PC-3 (cell line): Measurements from ENCODE around the gene SPR. TPM values are rescaled to one million over a fixed set of nuclear protein-coding genes. Genes with fewer than 3 reads are reported as not detected.

Experiments used
- ATAC-seq: fragments of 200-7000 bp; cut with Tn5 transposase; 2 replicates; pipeline ENCODE4 v1.9.1; 2020; ENCODE audit warnings: mild to moderate bottlenecking, moderate library complexity
- BruUV-seq: library from RNA; stranded (reverse); fragments of 400-500 nt; replicated peaks from 2 replicates; lab custom pipeline; 2021; lab: Mats Ljungman, UMichigan
- CTCF ChIA-PET: fragments of 300-600 bp; sonication (Branson Sonifier 250); formaldehyde crosslinking; loops from one replicate; lab custom pipeline; 2022; ENCODE audit warnings: antibody characterized with exemption; lab: Charles Lee
- POLR2A ChIA-PET: fragments of 300-600 bp; sonication (Branson Sonifier 250); formaldehyde crosslinking; loops from one replicate; lab custom pipeline; 2022; ENCODE audit warnings: antibody characterized with exemption; ENCODE audit not compliant: unreplicated experiment; lab: Charles Lee
- DNase-seq: peaks from one replicate; pipeline ENCODE4 v3.0.0-alpha.2; 2015
- H2AFZ ChIP-seq: fragments of 300-600 bp; sonication (generic); 2 replicates; pipeline ENCODE4 v1.6.0; 2016; ENCODE audit warnings: antibody characterized with exemption, low read length
- H3F3A ChIP-seq: fragments of 300-600 bp; sonication (generic); one replicate; pipeline ENCODE4 v1.6.0; 2017; ENCODE audit warnings: antibody characterized with exemption, low read length, control low read depth, mild to moderate bottlenecking; ENCODE audit not compliant: unreplicated experiment
- H3K27ac ChIP-seq: fragments of 300-600 bp; sonication (generic); 2 replicates; pipeline ENCODE4 v1.5.1; 2016; ENCODE audit warnings: mild to moderate bottlenecking, low read length
- H3K27me3 ChIP-seq: fragments of 300-600 bp; sonication (generic); 2 replicates; pipeline ENCODE4 v1.6.1; 2016; ENCODE audit warnings: low read length, mixed read lengths
- H3K36me3 ChIP-seq: fragments of 300-600 bp; sonication (generic); 2 replicates; pipeline ENCODE4 v1.6.1; 2016; ENCODE audit warnings: low read depth, mixed run types, low read length, mixed read lengths
- H3K4me1 ChIP-seq: fragments of 300-600 bp; sonication (generic); 2 replicates; pipeline ENCODE4 v1.5.1; 2016; ENCODE audit warnings: low read length; ENCODE audit not compliant: insufficient read depth
- H3K4me2 ChIP-seq: fragments of 300-600 bp; sonication (generic); 2 replicates; pipeline ENCODE4 v1.6.0; 2016; ENCODE audit warnings: low read length
- H3K4me3 ChIP-seq: fragments of 300-600 bp; sonication (generic); 2 replicates; pipeline ENCODE4 v1.5.1; 2016; ENCODE audit warnings: mild to moderate bottlenecking, low read length, mixed read lengths
- H3K79me2 ChIP-seq: fragments of 300-600 bp; sonication (generic); 2 replicates; pipeline ENCODE4 v1.6.1; 2017; ENCODE audit warnings: low read length, mixed read lengths
- H3K9ac ChIP-seq: fragments of 300-600 bp; sonication (generic); 2 replicates; pipeline ENCODE4 v1.6.0; 2016; ENCODE audit warnings: mild to moderate bottlenecking, low read length
- H3K9me2 ChIP-seq: fragments of 300-600 bp; sonication (generic); replicated peaks from 2 replicates; pipeline ENCODE4 v1.6.1; 2016; ENCODE audit warnings: mixed run types, low read length, mixed read lengths
- H3K9me3 ChIP-seq: fragments of 300-600 bp; sonication (generic); 2 replicates; pipeline ENCODE4 v1.6.1; 2016; ENCODE audit warnings: low read length, mixed read lengths
- H4K20me1 ChIP-seq: fragments of 300-600 bp; sonication (generic); 2 replicates; pipeline ENCODE4 v1.6.1; 2016; ENCODE audit warnings: low read length, mixed read lengths
- EZH2 ChIP-seq: fragments of 300-600 bp; sonication (generic); IDR thresholded peaks from one replicate; pipeline ENCODE4 v1.6.1; 2017; ENCODE audit warnings: antibody characterized with exemption, mild to moderate bottlenecking, low read length; ENCODE audit not compliant: unreplicated experiment
- EZH2phosphoT487 ChIP-seq: fragments of 300-600 bp; sonication (generic); IDR thresholded peaks from 2 replicates; pipeline ENCODE4 v1.6.1; 2018; ENCODE audit warnings: mild to moderate bottlenecking, antibody characterized with exemption, low read length, borderline replicate concordance
- intact Hi-C: fragments of 100-400 bp; cut with micrococcal nuclease; formaldehyde crosslinking; loops from 2 replicates; pipeline ENCODE4 v1.9.0; 2023
- total RNA-seq: library from RNA; depleted of rRNA; stranded (reverse); fragments of >200 nt; gene quantifications from 2 replicates; pipeline ENCODE4 v1.2.3, GENCODE V29; 2014
- TF ChIP-seq, protein P1 (sequence below): fragments of 300-600 bp; sonication (generic); conservative IDR thresholded peaks from 2 replicates; pipeline ENCODE4 v1.5.1; 2017; ENCODE audit warnings: antibody characterized with exemption, low read depth, mild to moderate bottlenecking, low read length

SPR gene
- total RNA-seq, 1 experiment from 2014 or later, result 69.4 TPM

DNA sequence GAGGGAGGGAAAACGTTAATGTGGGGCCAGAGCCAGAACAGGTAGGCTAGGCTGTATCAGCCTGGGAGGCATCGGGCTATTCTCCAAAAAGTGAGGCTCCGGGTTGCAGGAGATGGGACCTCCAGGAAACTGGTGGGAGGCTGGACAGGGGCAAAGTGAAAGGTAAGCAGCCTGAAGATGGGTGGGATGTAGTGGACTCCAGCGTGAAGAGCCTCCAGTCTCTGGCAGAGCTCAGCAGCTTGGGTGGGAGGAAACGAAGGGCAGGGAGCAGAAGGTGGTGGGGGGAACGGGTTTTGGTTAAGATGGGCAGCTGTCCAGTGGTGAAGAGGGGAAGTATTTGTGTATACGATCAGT is 27.0 kb downstream of the SPR start:
- H3K4me1 ChIP-seq, result peaks cover 28% of the 10 kb centered on the region; the same call in 1 of the 2 replicates
- H3K9me3 ChIP-seq, result no peaks in the 10 kb centered on the region
- no peak overlapping the region for H2AFZ ChIP-seq
- no peak overlapping the region for H3K27ac ChIP-seq
- no peaks in the 10 kb centered on the region for H3F3A ChIP-seq
- no peak for TF ChIP-seq EZH2
- TF ChIP-seq, protein P1, sequence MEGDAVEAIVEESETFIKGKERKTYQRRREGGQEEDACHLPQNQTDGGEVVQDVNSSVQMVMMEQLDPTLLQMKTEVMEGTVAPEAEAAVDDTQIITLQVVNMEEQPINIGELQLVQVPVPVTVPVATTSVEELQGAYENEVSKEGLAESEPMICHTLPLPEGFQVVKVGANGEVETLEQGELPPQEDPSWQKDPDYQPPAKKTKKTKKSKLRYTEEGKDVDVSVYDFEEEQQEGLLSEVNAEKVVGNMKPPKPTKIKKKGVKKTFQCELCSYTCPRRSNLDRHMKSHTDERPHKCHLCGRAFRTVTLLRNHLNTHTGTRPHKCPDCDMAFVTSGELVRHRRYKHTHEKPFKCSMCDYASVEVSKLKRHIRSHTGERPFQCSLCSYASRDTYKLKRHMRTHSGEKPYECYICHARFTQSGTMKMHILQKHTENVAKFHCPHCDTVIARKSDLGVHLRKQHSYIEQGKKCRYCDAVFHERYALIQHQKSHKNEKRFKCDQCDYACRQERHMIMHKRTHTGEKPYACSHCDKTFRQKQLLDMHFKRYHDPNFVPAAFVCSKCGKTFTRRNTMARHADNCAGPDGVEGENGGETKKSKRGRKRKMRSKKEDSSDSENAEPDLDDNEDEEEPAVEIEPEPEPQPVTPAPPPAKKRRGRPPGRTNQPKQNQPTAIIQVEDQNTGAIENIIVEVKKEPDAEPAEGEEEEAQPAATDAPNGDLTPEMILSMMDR, result no peak
- no peak for TF ChIP-seq EZH2phosphoT487
- BruUV-seq, result no TSS peak
- no peaks in the 10 kb centered on the region for H3K9me2 ChIP-seq
- H4K20me1 ChIP-seq, result no peaks in the 10 kb centered on the region
- no peaks in the 10 kb centered on the region for H3K79me2 ChIP-seq
- ChIA-PET CTCF (no interaction called here), POLR2A (no interaction called here)
- ATAC-seq, result no peak
- no peaks in the 10 kb centered on the region for H3K36me3 ChIP-seq
- no peak overlapping the region for H3K4me3 ChIP-seq
- no peak overlapping the region for H3K4me2 ChIP-seq
- intact Hi-C loops, result no loop called here
- H3K27me3 ChIP-seq, result peaks cover 78% of the 10 kb centered on the region
- H3K9ac ChIP-seq, result no peak overlapping the region
- DNase-seq, result no peak

DNA sequence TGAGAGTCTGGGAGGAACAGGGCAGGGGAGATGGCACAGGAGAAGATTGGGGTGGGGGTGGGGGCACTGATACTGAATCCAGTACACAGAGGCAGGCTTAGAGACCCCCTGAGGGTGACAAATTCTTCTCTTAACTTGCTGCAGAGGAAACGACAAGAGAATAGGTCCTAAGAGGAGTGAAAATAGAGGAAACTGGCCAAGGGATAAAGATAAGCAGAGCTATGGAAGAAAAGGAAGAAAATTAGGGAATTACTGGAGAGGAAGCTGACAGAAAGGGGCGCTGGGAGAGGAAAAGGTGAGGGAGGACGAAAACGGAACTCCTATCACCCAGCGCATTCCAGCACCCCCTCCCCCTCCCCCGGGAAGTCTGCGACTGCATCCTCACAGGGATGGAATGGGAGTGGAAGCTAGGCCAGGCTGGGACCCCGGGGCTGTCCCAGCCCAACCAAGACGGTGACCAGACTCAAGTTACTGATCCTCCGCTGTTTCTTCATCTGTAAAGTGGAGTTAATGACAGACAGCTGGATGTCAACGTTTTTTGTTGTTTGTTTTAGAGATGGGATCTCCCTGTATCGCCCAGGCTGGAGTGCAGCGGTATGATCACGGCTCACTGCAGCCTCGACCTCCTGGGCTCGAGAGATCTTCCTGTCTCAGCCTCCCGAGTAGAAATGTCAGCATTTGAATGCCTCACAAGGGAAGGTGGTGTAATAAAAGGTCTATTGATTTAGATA is 27.5 kb downstream of the SPR start:
- BruUV-seq, result no TSS peak
- Histone ChIP-seq H3K9me2 (no peaks in the 10 kb centered on the region), H3F3A (no peaks in the 10 kb centered on the region), H4K20me1 (no peaks in the 10 kb centered on the region), H3K4me1 (peaks cover 28% of the 10 kb centered on the region; the same call in 1 of the 2 replicates), H3K27ac (no peak overlapping the region), H3K36me3 (no peaks in the 10 kb centered on the region), H2AFZ (no peak overlapping the region), H3K79me2 (no peaks in the 10 kb centered on the region), H3K27me3 (peaks cover 80% of the 10 kb centered on the region), H3K4me2 (no peak overlapping the region), H3K9ac (no peak overlapping the region), H3K9me3 (no peaks in the 10 kb centered on the region), H3K4me3 (no peak overlapping the region)
- CTCF ChIA-PET, result interaction anchor here (0.6 kb wide), 1 partner anchor 1796 kb away, joined by 4 read pairs; no protein-coding TSS in a partner anchor
- TF ChIP-seq EZH2phosphoT487, result no peak
- no peak for TF ChIP-seq EZH2
- TF ChIP-seq, protein P1, result no peak
- ATAC-seq (no peak), DNase-seq (no peak)
- intact Hi-C loops, result no loop called here
- POLR2A ChIA-PET, result no interaction called here

DNA sequence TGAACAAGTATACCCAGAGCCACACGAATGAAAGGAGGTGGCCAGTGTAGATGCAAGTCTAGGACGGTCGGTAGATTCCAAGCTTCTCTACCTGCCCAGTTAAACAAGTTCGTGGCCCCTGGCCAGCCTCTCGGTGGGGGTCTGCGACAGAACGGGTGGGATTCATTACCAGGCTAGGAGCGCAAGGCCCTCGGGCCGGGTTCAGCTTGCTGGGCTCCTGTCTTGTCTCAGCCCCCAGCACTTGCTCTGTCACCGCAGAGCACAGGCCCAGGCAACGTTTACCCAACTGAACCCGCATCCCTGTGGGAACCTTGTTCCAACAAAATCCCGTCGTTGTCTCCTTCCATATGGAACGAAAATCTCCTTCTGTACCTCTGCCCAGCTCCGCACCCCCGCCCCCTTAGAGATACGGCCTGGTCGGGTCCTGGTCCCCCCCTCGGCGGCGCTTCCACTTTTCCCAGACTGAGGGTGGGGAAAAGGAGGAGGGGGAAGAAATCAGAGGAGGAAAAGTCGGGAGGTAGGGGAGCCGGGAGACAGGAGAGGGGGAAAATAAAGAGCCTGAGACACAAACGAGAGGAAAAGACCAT is 28.2 kb downstream of the SPR start:
- H4K20me1 ChIP-seq, result no peaks in the 10 kb centered on the region
- H3K9me2 ChIP-seq, result no peaks in the 10 kb centered on the region
- no peak overlapping the region for H2AFZ ChIP-seq
- H3K4me3 ChIP-seq, result peak overlapping the region; percentile 60
- H3K9me3 ChIP-seq, result no peaks in the 10 kb centered on the region
- TF ChIP-seq EZH2, result peak; percentile 99
- TF ChIP-seq, protein P1, result no peak
- TF ChIP-seq EZH2phosphoT487, result peak; percentile 79
- peaks cover 28% of the 10 kb centered on the region; the same call in 1 of the 2 replicates for H3K4me1 ChIP-seq
- no peaks in the 10 kb centered on the region for H3F3A ChIP-seq
- ATAC-seq (no peak), DNase-seq (no peak)
- no peak overlapping the region for H3K9ac ChIP-seq
- peak overlapping the region; percentile 88 for H3K4me2 ChIP-seq
- intact Hi-C loops, result no loop called here
- H3K79me2 ChIP-seq, result no peaks in the 10 kb centered on the region
- H3K27me3 ChIP-seq, result peaks cover 82% of the 10 kb centered on the region
- no TSS peak for BruUV-seq
- POLR2A ChIA-PET, result no interaction called here
- H3K36me3 ChIP-seq, result no peaks in the 10 kb centered on the region
- no peak overlapping the region for H3K27ac ChIP-seq
- CTCF ChIA-PET, result no interaction called here
